PC-9 (cell line): ENCODE results near the gene TSHZ2.

Source experiments
- EZH2 ChIP-seq: fragments of 200-600 bp; sonication (generic); IDR thresholded peaks from 2 replicates; pipeline ENCODE4 v1.8.0; 2017; ENCODE audit warnings: antibody characterized with exemption, low read depth
- TF ChIP-seq, protein P1 (sequence below): fragments of 200-600 bp; sonication (generic); conservative IDR thresholded peaks from 2 replicates; pipeline ENCODE4 v1.6.1; 2017; ENCODE audit warnings: mixed run types, antibody characterized with exemption, mild to moderate bottlenecking, moderate library complexity

DNA sequence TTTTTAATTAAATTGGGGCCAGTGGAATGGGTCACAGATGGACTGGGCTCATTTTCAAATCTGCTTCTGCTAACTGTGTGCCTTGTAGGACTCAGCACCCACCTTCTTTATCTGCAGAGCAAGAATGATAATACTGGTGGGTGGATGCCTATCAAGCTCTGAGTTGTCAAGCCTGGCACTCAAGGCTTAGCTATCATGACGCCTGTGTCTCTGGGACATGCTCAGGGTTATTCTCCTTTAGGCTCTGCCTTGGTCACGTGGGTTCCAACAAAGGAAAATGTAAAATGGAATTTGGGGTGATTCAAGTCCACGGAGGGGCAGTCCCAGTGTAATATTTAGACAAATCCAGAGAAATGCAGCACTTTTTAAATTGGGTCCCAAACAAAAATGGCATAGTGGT, 202.3 kb downstream of the TSHZ2 start:
- TF ChIP-seq, protein P1, sequence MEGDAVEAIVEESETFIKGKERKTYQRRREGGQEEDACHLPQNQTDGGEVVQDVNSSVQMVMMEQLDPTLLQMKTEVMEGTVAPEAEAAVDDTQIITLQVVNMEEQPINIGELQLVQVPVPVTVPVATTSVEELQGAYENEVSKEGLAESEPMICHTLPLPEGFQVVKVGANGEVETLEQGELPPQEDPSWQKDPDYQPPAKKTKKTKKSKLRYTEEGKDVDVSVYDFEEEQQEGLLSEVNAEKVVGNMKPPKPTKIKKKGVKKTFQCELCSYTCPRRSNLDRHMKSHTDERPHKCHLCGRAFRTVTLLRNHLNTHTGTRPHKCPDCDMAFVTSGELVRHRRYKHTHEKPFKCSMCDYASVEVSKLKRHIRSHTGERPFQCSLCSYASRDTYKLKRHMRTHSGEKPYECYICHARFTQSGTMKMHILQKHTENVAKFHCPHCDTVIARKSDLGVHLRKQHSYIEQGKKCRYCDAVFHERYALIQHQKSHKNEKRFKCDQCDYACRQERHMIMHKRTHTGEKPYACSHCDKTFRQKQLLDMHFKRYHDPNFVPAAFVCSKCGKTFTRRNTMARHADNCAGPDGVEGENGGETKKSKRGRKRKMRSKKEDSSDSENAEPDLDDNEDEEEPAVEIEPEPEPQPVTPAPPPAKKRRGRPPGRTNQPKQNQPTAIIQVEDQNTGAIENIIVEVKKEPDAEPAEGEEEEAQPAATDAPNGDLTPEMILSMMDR = no peak
- TF ChIP-seq EZH2 = no peak
